Raji (cell line): ENCODE results near the gene FBXO2.

Source experiments
- POLR2A ChIP-seq: IDR thresholded peaks from 2 replicates; pipeline ENCODE4 v1.6.1; 2011; ENCODE audit warnings: low read depth, low read length, control low read depth; ENCODE audit not compliant: insufficient read depth

Gene FBXO2, protein sequence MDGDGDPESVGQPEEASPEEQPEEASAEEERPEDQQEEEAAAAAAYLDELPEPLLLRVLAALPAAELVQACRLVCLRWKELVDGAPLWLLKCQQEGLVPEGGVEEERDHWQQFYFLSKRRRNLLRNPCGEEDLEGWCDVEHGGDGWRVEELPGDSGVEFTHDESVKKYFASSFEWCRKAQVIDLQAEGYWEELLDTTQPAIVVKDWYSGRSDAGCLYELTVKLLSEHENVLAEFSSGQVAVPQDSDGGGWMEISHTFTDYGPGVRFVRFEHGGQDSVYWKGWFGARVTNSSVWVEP

DNA sequence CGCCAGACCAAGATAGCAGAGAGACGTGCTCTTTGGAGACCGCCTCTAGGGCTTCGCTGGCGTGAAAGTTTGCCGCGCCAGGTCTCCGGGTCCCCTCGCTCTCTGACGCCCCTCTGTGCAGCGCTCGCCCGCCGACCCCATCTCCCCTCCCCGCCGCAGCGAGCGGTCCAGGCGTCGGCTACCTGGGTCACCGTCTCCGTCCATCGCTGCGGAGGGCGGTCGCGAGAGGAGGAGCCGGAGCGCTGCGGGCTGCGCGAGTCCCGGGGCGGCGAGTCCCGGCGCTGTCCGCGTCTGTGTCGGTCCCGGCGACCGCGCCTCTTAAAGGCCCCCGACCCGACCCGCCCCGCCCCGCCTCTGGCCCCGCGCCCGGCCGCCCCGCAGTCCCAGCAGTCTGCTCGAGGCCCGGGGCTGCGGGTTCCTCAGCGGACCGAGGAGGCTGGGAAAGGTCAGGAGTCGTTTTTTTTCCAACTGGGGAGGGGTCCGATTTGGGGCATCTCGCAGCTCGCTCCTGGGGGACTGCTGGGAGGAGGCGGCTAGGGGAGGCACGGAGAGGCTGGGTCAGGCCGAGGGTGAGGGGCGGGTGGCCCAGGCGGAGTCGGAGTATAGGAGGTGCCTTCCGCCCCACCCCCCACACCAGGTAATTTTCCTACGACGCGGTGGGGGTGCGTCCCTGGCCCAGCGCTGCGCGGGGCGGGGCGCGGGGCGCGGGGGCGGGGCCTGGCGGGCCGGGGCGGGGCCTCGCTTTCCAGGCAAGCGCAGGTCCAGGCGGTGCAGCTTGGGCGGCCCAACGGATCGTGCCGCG, at the start of gene FBXO2, which contains the start of gene FBXO44:
Gene FBXO2, minus strand, starts transcription at position 293 of the 802 bp plus-strand sequence. Its CDS starts 89 bp downstream, at position 204.
Gene FBXO44, plus strand, starts transcription at position 741 of the 802 bp plus-strand sequence. CDS start 959 bp downstream, outside the sequence.
- TF ChIP-seq POLR2A, result no peak

DNA sequence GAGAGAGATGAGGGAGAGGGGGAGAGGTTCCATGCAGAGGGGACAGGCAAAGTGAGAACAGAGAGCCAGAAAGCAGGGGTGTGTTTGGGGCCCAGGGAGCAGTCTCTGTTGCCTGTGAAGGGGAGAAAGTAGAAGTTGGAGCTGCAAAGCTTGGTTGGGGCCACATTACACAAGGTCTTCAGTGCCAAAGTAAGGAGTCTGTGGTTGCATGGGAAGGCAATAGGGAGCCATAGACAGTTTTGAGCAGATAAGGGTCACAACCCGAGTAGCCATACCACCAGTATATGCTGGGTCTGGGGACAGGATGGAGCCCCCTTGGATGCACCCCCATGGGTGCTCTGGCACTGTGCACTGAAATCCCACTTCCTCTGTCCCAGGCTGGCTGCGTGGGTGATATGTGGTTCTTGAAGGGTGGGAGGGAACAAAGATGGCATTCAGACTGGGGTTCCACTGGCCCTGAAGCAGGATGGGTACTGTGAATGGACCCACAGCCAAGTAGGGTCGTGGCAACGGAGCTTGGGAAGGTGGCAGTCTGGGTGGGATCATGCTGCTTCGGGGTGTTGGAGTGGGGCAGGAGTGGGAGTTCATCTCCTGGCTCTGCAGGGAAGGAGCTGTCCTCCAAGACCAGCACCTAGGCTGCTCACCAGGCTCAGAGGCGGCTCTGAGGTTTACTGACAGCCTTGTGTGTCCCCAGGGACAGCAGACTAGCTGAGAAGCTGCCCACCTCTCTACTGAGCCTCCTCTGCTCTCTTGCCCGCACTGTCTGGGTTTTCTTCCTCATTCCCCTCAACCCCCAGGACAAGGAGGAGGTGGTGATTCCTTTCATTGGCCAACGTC, 49.3 kb upstream of the FBXO2 start:
- TF ChIP-seq POLR2A, result no peak

DNA sequence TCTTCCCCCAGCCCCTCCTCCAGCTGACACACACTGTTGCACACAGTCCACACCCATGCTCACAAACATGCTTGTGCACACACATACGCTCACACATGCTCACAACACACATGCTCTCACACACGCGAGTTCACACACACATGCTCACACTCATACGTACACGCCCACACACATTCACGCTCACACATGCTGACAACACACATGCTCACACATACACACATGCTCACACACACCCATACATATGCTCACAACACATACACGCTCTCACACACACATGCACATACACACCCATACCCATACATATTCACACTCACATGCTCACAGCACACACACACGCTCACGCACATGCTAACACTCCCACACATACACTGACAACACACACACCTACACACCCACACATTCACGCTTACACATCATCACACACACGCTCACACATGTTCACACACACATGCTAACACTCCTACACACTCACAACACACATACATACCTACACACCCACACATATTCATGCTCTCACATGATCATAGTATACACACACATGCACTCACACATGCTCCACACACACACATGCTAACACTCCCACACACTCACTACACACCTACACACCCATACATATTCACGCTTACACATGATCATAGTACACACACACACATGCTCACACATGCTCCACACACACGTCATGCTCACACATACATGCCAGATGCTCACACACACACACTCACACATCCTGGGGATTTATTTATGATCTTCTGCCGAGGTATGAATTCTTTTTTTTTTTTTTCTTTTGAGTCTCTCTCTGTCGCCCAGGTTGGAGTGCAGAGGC, 48.0 kb upstream of the FBXO2 start:
- no peak for TF ChIP-seq POLR2A

GRCh38 chr1:11701551-11701961, 47.3 kb upstream of the FBXO2 start:
- TF ChIP-seq POLR2A, result no peak

DNA sequence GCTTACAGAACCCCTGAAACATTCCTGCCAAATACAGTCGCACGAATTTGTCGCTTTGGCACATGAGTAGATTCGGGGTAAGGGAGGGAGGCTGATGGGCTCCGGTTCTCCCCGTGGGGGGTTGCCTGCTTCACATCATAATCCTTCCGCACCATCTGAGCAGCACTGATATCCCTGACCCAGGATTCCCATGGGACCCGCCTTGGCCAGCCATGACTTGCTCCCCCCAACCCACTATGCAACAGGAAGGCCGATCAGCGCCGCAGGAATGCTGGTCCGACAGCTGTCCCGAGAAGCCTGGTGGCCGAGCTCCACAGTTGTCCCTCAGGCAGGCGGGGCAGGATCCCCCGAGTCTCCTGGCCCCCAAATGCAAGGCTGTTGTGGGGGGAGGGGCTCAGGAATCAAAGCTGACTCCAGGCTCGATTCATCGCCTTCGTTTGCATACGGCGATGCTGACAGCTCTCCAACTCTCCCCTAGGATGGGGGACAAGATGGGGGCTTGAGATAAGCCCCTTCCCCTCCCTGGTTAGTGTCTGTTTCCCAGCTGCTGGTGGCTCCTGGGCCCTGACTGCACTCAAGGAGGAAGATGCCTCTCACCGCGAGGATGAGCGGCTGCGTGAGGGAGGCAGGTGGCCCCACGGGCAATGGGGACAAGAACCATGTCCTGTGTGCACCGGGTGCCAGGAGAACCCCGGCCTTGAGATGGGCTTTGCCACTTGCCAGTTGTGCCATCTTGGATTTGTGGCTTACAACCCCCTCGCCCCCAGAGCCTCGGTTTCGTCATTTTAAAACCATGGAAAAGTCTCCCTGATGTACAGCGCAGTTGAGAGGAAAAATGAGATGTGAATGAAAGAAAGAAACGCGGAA, 46.6 kb upstream of the FBXO2 start:
- no peak for TF ChIP-seq POLR2A

- no peak for TF ChIP-seq POLR2A
These were observed 43.6 kb upstream of the FBXO2 start for GRCh38 chr1:11697893-11698210.

DNA sequence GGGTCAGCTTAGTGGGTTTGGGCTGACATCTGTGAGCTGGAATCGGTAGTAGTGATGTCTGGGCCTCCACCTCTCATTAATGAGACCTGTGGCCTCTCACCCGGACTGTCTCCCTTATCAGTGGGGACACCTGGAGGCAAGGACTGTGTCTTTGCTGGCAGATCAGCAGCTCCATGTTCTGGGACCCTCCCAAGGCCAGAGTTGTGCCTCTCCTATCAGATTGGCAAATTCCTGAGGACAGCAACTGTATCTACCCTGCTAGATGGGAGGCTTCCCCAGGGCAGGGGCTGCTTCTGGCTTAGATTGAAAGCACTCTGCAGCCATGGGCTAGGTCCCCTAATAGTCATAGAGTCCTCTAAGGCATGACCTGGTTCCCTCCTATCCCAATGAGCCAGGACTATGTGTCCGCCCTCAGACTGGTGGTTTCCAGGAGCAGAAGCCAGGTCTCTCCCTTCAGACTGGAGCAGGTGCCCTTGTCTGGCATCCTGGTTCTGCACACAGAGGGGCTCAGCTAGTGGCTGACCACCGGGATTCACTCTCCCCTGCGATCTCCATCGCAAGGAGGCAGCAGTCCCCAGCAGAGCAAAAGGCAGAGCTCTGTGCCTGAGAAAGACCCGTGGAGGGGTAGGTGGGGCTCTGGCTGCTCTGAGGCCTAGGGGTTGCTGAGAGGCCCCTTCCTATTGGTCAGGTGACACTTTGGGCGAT, 43.1 kb upstream of the FBXO2 start:
- TF ChIP-seq POLR2A, result no peak

DNA sequence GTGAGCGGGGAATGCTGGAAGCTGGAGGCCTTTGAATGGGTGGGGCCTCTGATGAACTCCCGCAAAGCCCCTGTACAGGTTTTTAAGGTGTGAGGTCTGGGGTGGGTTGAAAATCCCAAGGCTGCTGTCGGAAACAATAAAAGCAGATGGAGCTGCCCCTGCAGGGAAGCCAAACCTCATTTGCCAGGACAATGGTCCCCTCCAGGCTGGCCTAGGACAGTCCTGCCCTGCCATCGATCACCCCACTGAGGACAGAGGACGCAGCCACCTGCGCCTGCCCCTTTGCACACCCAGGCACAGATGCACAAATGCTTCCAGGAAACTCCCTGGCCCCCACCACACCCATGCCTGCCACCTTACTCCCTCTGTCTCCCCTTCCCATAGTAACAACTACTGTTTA, 41.6 kb upstream of the FBXO2 start:
- TF ChIP-seq POLR2A, result no peak

GRCh38 chr1:11693917-11694316, 39.7 kb upstream of the FBXO2 start:
- TF ChIP-seq POLR2A, result no peak

DNA sequence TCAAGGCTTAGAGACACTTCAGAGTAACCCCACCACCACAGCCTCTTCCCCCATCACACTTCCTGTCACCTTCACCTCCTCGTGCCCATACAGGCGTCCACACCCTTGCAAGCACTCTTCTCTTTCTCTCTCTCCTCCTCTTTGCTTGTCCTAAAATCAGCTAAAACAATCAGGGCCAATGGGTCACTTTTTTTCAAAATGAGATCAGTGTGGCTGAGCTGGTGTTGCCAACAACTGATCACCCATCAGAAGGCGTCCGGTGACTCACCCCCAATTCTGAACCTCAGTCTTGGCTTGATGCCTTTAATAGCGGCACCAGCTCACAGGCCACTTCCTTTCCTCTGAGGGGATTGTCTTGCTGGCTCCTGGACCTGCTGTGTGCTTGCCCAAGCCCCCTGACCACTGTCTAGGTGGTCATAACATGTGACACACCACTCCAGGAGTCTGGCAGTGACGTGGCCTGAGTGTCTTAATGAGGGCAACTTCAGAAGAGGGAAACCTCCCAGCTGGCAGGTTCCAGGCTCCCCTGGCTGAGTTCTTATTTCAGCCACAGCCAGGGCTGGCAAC, 38.9 kb upstream of the FBXO2 start:
- TF ChIP-seq POLR2A, result no peak

DNA sequence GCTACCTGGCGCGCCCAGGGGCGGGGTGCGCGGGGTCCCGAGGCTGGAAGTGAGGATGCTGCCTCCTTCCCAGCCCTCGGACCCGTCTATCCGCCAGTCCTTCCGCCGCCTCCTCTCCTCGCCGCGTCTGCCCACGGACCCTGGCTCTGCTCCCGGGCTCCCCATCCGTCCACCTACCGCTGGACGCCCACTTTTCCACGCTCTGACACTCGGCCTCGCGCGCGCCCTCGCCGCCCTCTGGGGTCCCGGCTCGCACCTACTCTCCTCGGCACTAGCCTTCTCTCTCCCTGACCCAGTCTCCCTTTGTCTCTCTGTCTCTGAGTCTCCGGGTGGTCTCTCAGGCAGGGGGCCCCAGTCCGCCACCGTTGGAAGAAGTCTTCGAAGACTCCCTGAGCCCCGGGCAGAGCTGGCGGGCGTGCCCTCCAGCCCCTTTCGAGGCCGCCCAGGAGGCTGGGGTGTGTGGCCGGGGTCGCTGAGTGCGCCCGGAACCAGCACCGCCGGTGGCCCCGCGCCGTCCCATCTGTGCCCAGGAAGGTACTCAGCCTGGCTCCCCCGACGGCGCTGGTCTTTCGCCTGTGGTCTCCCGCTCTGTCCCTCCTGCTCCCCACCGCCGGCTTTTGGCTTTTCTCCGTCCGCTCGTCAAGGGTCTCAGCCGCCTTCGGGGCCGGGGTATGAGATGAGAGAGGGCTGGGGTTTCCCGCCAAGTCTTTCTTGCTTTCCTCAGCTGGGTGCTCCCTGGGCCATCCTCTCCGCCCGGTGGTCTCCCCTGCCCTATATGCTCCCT, 37.9 kb upstream of the FBXO2 start:
- TF ChIP-seq POLR2A, result no peak

DNA sequence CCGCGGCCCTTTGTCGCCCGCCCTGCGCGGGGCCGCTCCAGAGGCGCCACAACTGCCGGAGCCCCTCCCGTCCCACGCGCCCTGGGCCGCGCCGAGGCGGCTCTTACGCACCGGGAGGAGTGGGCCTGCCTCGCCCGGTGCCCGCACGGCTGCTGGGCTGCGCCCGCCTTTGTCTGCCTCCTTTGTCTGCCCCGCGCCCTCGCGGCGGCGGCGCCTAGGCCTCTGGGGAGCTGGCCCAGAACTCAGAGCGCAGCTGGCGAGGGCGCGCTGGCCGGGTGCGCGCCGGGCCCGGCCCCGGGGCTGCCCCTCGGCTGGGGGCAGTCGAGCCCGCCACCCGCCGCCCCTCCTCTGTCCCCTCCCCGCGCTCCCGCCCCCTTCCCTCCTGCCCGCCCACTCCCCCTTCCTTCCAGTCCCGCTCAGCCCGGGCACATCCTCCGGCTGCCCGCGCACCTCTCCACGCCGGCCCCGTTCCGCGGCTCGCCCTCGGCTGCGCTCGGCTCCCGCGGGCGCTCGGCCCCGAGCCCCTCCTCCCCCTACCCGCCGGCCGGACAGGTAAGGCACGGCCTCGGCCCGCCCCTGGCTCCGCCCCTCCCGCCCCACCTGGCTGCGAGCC, 37.2 kb upstream of the FBXO2 start, which contains the start of gene DRAXIN:
Gene DRAXIN, plus strand, starts transcription at position 409 of the 613 bp plus-strand sequence. CDS start 14,549 bp downstream, outside the sequence.
- no peak for TF ChIP-seq POLR2A
